Measurements from ENCODE around the gene TAS1R3. TPM values are rescaled to one million over a fixed set of nuclear protein-coding genes. Genes with fewer than 3 reads are reported as not detected.

TAS1R3 gene
- total RNA-seq, 1 experiment from 2014 or later: 0.07 TPM

GRCh38 chr1:1305300-1306069, 25.6 kb upstream of the TAS1R3 start:
- peaks cover 3% of the 10 kb centered on the region; the same call in 1 of the 2 replicates for H4K20me1 ChIP-seq (ENCODE audit: insufficient read depth)
- no peaks in the 10 kb centered on the region for H3K9me3 ChIP-seq (ENCODE audit: control insufficient read depth in 1 of 2, insufficient read depth in 1 of 2, low read depth in 1 of 2, low read length in 2 of 2)
- H3K9me2 ChIP-seq (ENCODE audit: insufficient read depth): no peaks in the 10 kb centered on the region
- H3K79me2 ChIP-seq (ENCODE audit: insufficient read depth, low read length): peaks cover 29% of the 10 kb centered on the region
- ATAC-seq: peak; percentile 30
- no TSS peak for BruUV-seq (replicated peaks)
- H3K27me3 ChIP-seq (ENCODE audit: insufficient read depth, low read length): no peaks in the 10 kb centered on the region
- H3K4me2 ChIP-seq (ENCODE audit: low read length): peak overlapping the region; percentile 99
- DNase-seq (ENCODE audit: low read depth, low spot score): no peak
- peak overlapping the region; percentile 79 for H3K9ac ChIP-seq (ENCODE audit: low read length)
- CTCF ChIA-PET: interaction anchor here (0.7 to 1.7 kb wide), 4 partner anchors 14 to 199 kb away, joined by 3 to 16 read pairs (median 4); no protein-coding TSS in a partner anchor
- RAD21 ChIA-PET (ENCODE audit: low non-redundant PET in 1 of 2, low total read pairs in 2 of 2, uncharacterized antibody in 2 of 2, unreplicated experiment in 2 of 2): interaction anchor here in 1 of 2 experiments (1.1 kb wide), 1 partner anchor 14 kb away, joined by 3 read pairs; no protein-coding TSS in a partner anchor
- no peaks in the 10 kb centered on the region; a peak in 1 of 4 replicates for H3K36me3 ChIP-seq (ENCODE audit: control insufficient read depth in 1 of 2, insufficient read depth in 2 of 2, low read length in 2 of 2)
- H3K4me3 ChIP-seq (replicated peaks in 1 of 2; ENCODE audit: low read depth in 1 of 2, low read length in 2 of 2): peak overlapping the region; percentile 60 to 86
- peak overlapping the region; percentile 99 for H3K27ac ChIP-seq (ENCODE audit: low read depth, low read length)
- no peak for TF ChIP-seq CBX3 (IDR thresholded peaks at IDR 0.05; ENCODE audit: low read depth)
- peak in 1 of 3 experiments; percentile 23; a peak in 2 of 6 replicates for TF ChIP-seq CTCF (IDR thresholded peaks at IDR 0.05 in 2 of 3, conservative IDR thresholded peaks at IDR 0.05 in 1 of 3; ENCODE audit: borderline replicate concordance in 1 of 3, insufficient read depth in 1 of 3, low read depth in 2 of 3, low read length in 2 of 3)
- intact Hi-C loops (cut with micrococcal nuclease): loop anchor here (2.0 to 5.0 kb wide), 2 partner anchors 42 to 69 kb away; partner anchors contain the start of genes AURKAIP1 and DVL1
- POLR2A ChIA-PET: interaction anchor here (1.1 to 1.2 kb wide), 2 partner anchors 70 to 231 kb away, joined by 4 to 5 read pairs; partner anchors contain the start of genes AURKAIP1 and RNF223
- peaks cover 36 to 59% of the 10 kb centered on the region in 2 experiments for H3K4me1 ChIP-seq (ENCODE audit: control insufficient read depth in 1 of 2, insufficient read depth in 2 of 2, low read length in 2 of 2)
- no peak overlapping the region for H2AFZ ChIP-seq (ENCODE audit: low read depth, low read length, poor library complexity, severe bottlenecking)

GRCh38 chr1:1306070-1306660, 24.9 kb upstream of the TAS1R3 start:
- peaks cover 36% of the 10 kb centered on the region for H3K79me2 ChIP-seq (ENCODE audit: insufficient read depth, low read length)
- RAD21 ChIA-PET (ENCODE audit: low non-redundant PET in 1 of 2, low total read pairs in 2 of 2, uncharacterized antibody in 2 of 2, unreplicated experiment in 2 of 2): no interaction called here
- peak overlapping the region; percentile 60 to 86 for H3K4me3 ChIP-seq (replicated peaks in 1 of 2; ENCODE audit: low read depth in 1 of 2, low read length in 2 of 2)
- H3K9me3 ChIP-seq (ENCODE audit: control insufficient read depth in 1 of 2, insufficient read depth in 1 of 2, low read depth in 1 of 2, low read length in 2 of 2): no peaks in the 10 kb centered on the region
- no peaks in the 10 kb centered on the region for H3K27me3 ChIP-seq (ENCODE audit: insufficient read depth, low read length)
- peak overlapping the region; percentile 99 for H3K4me2 ChIP-seq (ENCODE audit: low read length)
- H3K36me3 ChIP-seq (ENCODE audit: control insufficient read depth in 1 of 2, insufficient read depth in 2 of 2, low read length in 2 of 2): peaks cover 0 to 4% of the 10 kb centered on the region in 2 experiments; a peak in 3 of 4 replicates
- intact Hi-C loops (cut with micrococcal nuclease): loop anchor here (5.0 kb wide), 1 partner anchor 41 kb away; the partner anchor contains the start of gene DVL1
- peaks cover 3% of the 10 kb centered on the region; the same call in 1 of the 2 replicates for H4K20me1 ChIP-seq (ENCODE audit: insufficient read depth)
- H3K9me2 ChIP-seq (ENCODE audit: insufficient read depth): no peaks in the 10 kb centered on the region
- ATAC-seq (no peak), DNase-seq (ENCODE audit: low read depth, low spot score) (no peak)
- CTCF ChIA-PET: no interaction called here
- peaks cover 36 to 60% of the 10 kb centered on the region in 2 experiments for H3K4me1 ChIP-seq (ENCODE audit: control insufficient read depth in 1 of 2, insufficient read depth in 2 of 2, low read length in 2 of 2)
- no peak overlapping the region for H2AFZ ChIP-seq (ENCODE audit: low read depth, low read length, poor library complexity, severe bottlenecking)
- no TSS peak for BruUV-seq (replicated peaks)
- POLR2A ChIA-PET: no interaction called here
- H3K27ac ChIP-seq (ENCODE audit: low read depth, low read length): peak overlapping the region; percentile 99
- H3K9ac ChIP-seq (ENCODE audit: low read length): peak overlapping the region; percentile 79
- TF ChIP-seq CTCF (IDR thresholded peaks at IDR 0.05 in 2 of 3, conservative IDR thresholded peaks at IDR 0.05 in 1 of 3; ENCODE audit: borderline replicate concordance in 1 of 3, insufficient read depth in 1 of 3, low read depth in 2 of 3, low read length in 2 of 3): peak in 1 of 3 experiments; percentile 34; a peak in 1 of 6 replicates
- no peak for TF ChIP-seq SP1 (IDR thresholded peaks at IDR 0.05; ENCODE audit: low read depth)

Data from HCT116 (cell line).